IPS-20b (cell line): Measurements from ENCODE around the gene CYB5B.

Experiments
- H3K27ac ChIP-seq: one replicate; pipeline ENCODE4 v1.5.1; 2013; ENCODE audit warnings: low read length
- H3K27me3 ChIP-seq: 2 replicates; pipeline ENCODE4 v1.6.1; 2013; ENCODE audit warnings: mild to moderate bottlenecking, low read length, inconsistent platforms; ENCODE audit not compliant: insufficient read depth
- H3K36me3 ChIP-seq: 2 replicates; pipeline ENCODE4 v1.6.1; 2013; ENCODE audit warnings: low read depth, mild to moderate bottlenecking, inconsistent platforms, low read length, moderate library complexity; ENCODE audit not compliant: insufficient read depth
- H3K4me1 ChIP-seq: 2 replicates; pipeline ENCODE4 v1.6.1; 2013; ENCODE audit warnings: mild to moderate bottlenecking, control low read depth, inconsistent platforms, low read length, moderate library complexity; ENCODE audit not compliant: insufficient read depth
- H3K4me3 ChIP-seq: 2 replicates; pipeline ENCODE4 v1.5.1; 2013; ENCODE audit warnings: mild to moderate bottlenecking, low read length, inconsistent platforms
- H3K9ac ChIP-seq: 2 replicates; pipeline ENCODE4 v1.6.1; 2013; ENCODE audit warnings: low read depth, mild to moderate bottlenecking, inconsistent platforms, low read length, moderate library complexity
- H3K9me3 ChIP-seq: 2 replicates; pipeline ENCODE4 v1.6.1; 2013; ENCODE audit warnings: mild to moderate bottlenecking, low read depth, low read length, inconsistent platforms; ENCODE audit not compliant: insufficient read depth

Gene CYB5B

GRCh38 chr16:69513180-69513966 is 89.0 kb downstream of the CYB5B start:
- H3K9ac ChIP-seq, result no peak overlapping the region
- no peaks in the 10 kb centered on the region for H3K9me3 ChIP-seq
- H3K27me3 ChIP-seq, result no peaks in the 10 kb centered on the region
- H3K27ac ChIP-seq, result no peak overlapping the region
- no peak overlapping the region for H3K4me3 ChIP-seq
- no peaks in the 10 kb centered on the region for H3K4me1 ChIP-seq
- no peaks in the 10 kb centered on the region for H3K36me3 ChIP-seq

GRCh38 chr16:69514356-69514755 is 89.9 kb downstream of the CYB5B start:
- Histone ChIP-seq H3K4me1 (no peaks in the 10 kb centered on the region), H3K9me3 (no peaks in the 10 kb centered on the region), H3K4me3 (no peak overlapping the region), H3K9ac (no peak overlapping the region), H3K27ac (no peak overlapping the region), H3K27me3 (no peaks in the 10 kb centered on the region), H3K36me3 (no peaks in the 10 kb centered on the region)
